Endothelial cell of umbilical vein (primary cell): ENCODE data around the gene ADAM19.
"Not testable (repeated sequence)": the region's sequence is repeated elsewhere in the genome, so short reads cannot be mapped to it uniquely, and the experiment has no call there.

ENCODE experiments used
- CTCF ChIP-seq, 2 donors: IDR thresholded peaks; 1 replicate in 1 of 2; 2 replicates in 1 of 2; pipeline ENCODE4 v1.5.1; 2011; ENCODE audit warnings: low read length in 2 of 2, mild to moderate bottlenecking in 2 of 2, moderate library complexity in 2 of 2, control low read depth in 1 of 2, inconsistent platforms in 1 of 2, low read depth in 1 of 2; ENCODE audit not compliant: insufficient read depth in 1 of 2; ENCODE audit errors: extremely low read depth in 1 of 2
- EZH2 ChIP-seq: IDR thresholded peaks from 2 replicates; pipeline ENCODE4 v1.6.1; 2012; ENCODE audit warnings: borderline replicate concordance, low read depth, mild to moderate bottlenecking, moderate library complexity, low read length, inconsistent platforms; ENCODE audit not compliant: severe bottlenecking
- FOS ChIP-seq: IDR thresholded peaks from 2 replicates; pipeline ENCODE4 v1.6.1; 2011; ENCODE audit warnings: mild to moderate bottlenecking, low read length, moderate library complexity, borderline replicate concordance; ENCODE audit not compliant: insufficient read depth
- GATA2 ChIP-seq: IDR thresholded peaks from 2 replicates; pipeline ENCODE4 v1.7.0; 2011; ENCODE audit warnings: low read depth, mild to moderate bottlenecking, moderate library complexity, mixed read lengths, low read length; ENCODE audit not compliant: insufficient read length, insufficient read depth
- JUN ChIP-seq: IDR thresholded peaks from 2 replicates; pipeline ENCODE4 v1.6.1; 2011; ENCODE audit warnings: borderline replicate concordance, low read depth; ENCODE audit not compliant: insufficient read length, insufficient read depth
- MAX ChIP-seq: IDR thresholded peaks from 2 replicates; pipeline ENCODE4 v1.6.1; 2011; ENCODE audit not compliant: insufficient read depth, insufficient read length
- MYC ChIP-seq: IDR thresholded peaks from one replicate; pipeline ENCODE4 v1.6.1; 2011; ENCODE audit warnings: mild to moderate bottlenecking, low read depth, low read length
- POLR2A ChIP-seq: IDR thresholded peaks from 2 replicates; pipeline ENCODE4 v1.6.1; 2012; ENCODE audit warnings: low read depth, mild to moderate bottlenecking, control low read depth, low read length
- POLR2AphosphoS5 ChIP-seq: IDR thresholded peaks from 2 replicates; pipeline ENCODE4 v1.6.1; 2012; ENCODE audit warnings: low read depth, mild to moderate bottlenecking, control low read depth, low read length, moderate library complexity; ENCODE audit not compliant: insufficient read depth

DNA sequence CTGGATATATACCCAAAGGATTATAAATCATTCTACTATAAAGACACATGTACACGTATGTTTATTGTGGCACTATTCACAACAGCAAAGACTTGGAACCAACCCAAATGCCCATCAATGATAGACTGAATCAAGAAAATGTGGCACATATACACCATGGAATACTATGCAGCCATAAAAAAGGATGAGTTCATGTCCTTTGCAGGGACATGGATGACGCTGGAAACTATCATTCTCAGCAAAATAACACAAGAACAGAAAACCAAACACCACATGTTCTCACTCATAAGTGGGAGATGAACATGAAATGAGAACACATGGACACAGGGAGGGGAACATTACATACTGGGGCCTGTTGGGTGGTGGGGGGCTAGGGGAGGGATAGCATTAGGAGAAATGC lies 92.9 kb downstream of the ADAM19 start:
- not testable (repeated sequence) for TF ChIP-seq CTCF (IDR thresholded peaks at IDR 0.05; ENCODE audit: extremely low read depth in 1 of 2, insufficient read depth in 1 of 2, low read depth in 1 of 2, low read length in 2 of 2); POLR2AphosphoS5; FOS; MAX; POLR2A; JUN; EZH2; GATA2; MYC
